B cell (primary cell): ENCODE results near the gene KCTD17. TPM values are rescaled to one million over a fixed set of nuclear protein-coding genes. Genes with fewer than 3 reads are reported as not detected.

Experiments
- ATAC-seq: fragments of 200-7000 bp; cut with Tn5 transposase; one replicate; pipeline ENCODE4 v1.10.0; 2021; ENCODE audit warnings: low read depth, mild to moderate bottlenecking, moderate number of reproducible peaks, moderate library complexity
- CTCF ChIA-PET: fragments of 350-600 bp; sonication (Branson Sonifier 250); formaldehyde crosslinking; loops from one replicate; lab custom pipeline; 2021; ENCODE audit warnings: antibody characterized with exemption, inconsistent platforms; lab: Charles Lee
- POLR2A ChIA-PET: fragments of 350-600 bp; sonication (Branson Sonifier 250); formaldehyde crosslinking; loops from one replicate; lab custom pipeline; 2021; ENCODE audit warnings: antibody characterized with exemption; lab: Charles Lee
- DNase-seq: peaks from one replicate; pipeline ENCODE4 v3.0.0; 2013
- H2AFZ ChIP-seq: 2 replicates; pipeline ENCODE4 v1.6.1; 2012; ENCODE audit warnings: mild to moderate bottlenecking, low read depth, low read length; ENCODE audit not compliant: insufficient read depth, poor library complexity, severe bottlenecking
- H3K27ac ChIP-seq, 2 donors: 1 replicate in 1 of 2; 2 replicates in 1 of 2; pipeline ENCODE4 v1.5.1; 2012 to 2013; ENCODE audit warnings: low read length in 2 of 2, mild to moderate bottlenecking in 2 of 2, moderate library complexity in 1 of 2
- H3K27me3 ChIP-seq, 4 experiments: fragments of 200-600 bp in 1 of 4; sonication (generic) in 1 of 4; replicated peaks in 1 of 4; 1 replicate in 2 of 4; 2 replicates in 2 of 4; pipeline versions ENCODE4 v1.6.1 to v1.7.0; 2013 to 2016; ENCODE audit warnings: low read length in 3 of 4, mild to moderate bottlenecking in 2 of 4, mixed read lengths in 1 of 4, moderate library complexity in 1 of 4; ENCODE audit not compliant: insufficient read depth in 4 of 4, control insufficient read depth in 3 of 4; ENCODE audit errors: control extremely low read depth in 1 of 4
- H3K36me3 ChIP-seq, 2 experiments: replicated peaks in 1 of 2; 1 replicate in 1 of 2; 2 replicates in 1 of 2; pipeline versions ENCODE4 v1.6.1 to v1.7.1; 2013; ENCODE audit warnings: low read length in 1 of 2; ENCODE audit not compliant: insufficient read depth in 2 of 2, control insufficient read depth in 1 of 2; ENCODE audit errors: control extremely low read depth in 1 of 2, extremely low read depth in 1 of 2
- H3K4me1 ChIP-seq, 2 donors: fragments of 200-600 bp in 1 of 2; sonication (generic) in 1 of 2; 1 replicate in 1 of 2; 2 replicates in 1 of 2; pipeline versions ENCODE4 v1.5.1 to v1.6.1; 2013 to 2017; ENCODE audit warnings: low read length in 2 of 2; ENCODE audit not compliant: control insufficient read depth in 2 of 2, insufficient read depth in 2 of 2
- H3K4me2 ChIP-seq: replicated peaks from 2 replicates; pipeline ENCODE3; 2012; ENCODE audit warnings: mild to moderate bottlenecking, low read depth, low read length; ENCODE audit not compliant: poor library complexity, severe bottlenecking
- H3K4me3 ChIP-seq, 5 experiments: fragments of 200-600 bp in 1 of 5; sonication (generic) in 1 of 5; 1 replicate in 3 of 5; 2 replicates in 2 of 5; pipeline versions ENCODE4 v1.5.1 to v1.7.0; 2011 to 2016; ENCODE audit warnings: low read length in 4 of 5, mild to moderate bottlenecking in 4 of 5, low read depth in 2 of 5, control low read depth in 1 of 5, moderate library complexity in 1 of 5; ENCODE audit not compliant: insufficient read depth in 1 of 5; ENCODE audit errors: control extremely low read depth in 1 of 5, extremely low read depth in 1 of 5
- H3K79me2 ChIP-seq: fragments of 200-600 bp; sonication (generic); one replicate; pipeline ENCODE4 v1.6.0; 2016; ENCODE audit warnings: low read length; ENCODE audit not compliant: control insufficient read depth, insufficient read depth
- H3K9ac ChIP-seq: fragments of 200-600 bp; sonication (generic); 2 replicates; pipeline ENCODE4 v1.6.1; 2017; ENCODE audit warnings: mild to moderate bottlenecking, low read length, moderate library complexity
- H3K9me3 ChIP-seq, 3 donors: one replicate each; pipeline versions ENCODE4 v1.6.1 to v1.7.1; 2013; ENCODE audit warnings: low read length in 2 of 3; ENCODE audit not compliant: control insufficient read depth in 2 of 3, insufficient read depth in 1 of 3; ENCODE audit errors: control extremely low read depth in 1 of 3
- H4K20me1 ChIP-seq: 2 replicates; pipeline ENCODE4 v1.6.0; 2012; ENCODE audit warnings: mild to moderate bottlenecking, low read length; ENCODE audit not compliant: insufficient read depth, control insufficient read depth, poor library complexity, severe bottlenecking
- H3K27ac Mint-ChIP-seq: one replicate; pipeline ENCODE4 v1.8.0; 2021; ENCODE audit warnings: mixed read lengths
- H3K27me3 Mint-ChIP-seq: one replicate; pipeline ENCODE4 v1.8.0; 2021; ENCODE audit warnings: mixed read lengths
- H3K4me1 Mint-ChIP-seq: one replicate; pipeline ENCODE4 v1.8.0; 2021; ENCODE audit warnings: mixed read lengths
- H3K4me3 Mint-ChIP-seq: one replicate; pipeline ENCODE4 v1.8.0; 2021; ENCODE audit warnings: mixed read lengths
- H3K9me3 Mint-ChIP-seq: one replicate; pipeline ENCODE4 v1.8.0; 2022; ENCODE audit warnings: mixed read lengths; ENCODE audit not compliant: insufficient read depth
- EZH2 ChIP-seq: IDR thresholded peaks from 2 replicates; pipeline ENCODE4 v1.6.1; 2012; ENCODE audit warnings: borderline replicate concordance, low read depth, mild to moderate bottlenecking, moderate library complexity, low read length; ENCODE audit not compliant: insufficient read depth, poor library complexity, severe bottlenecking
- WGBS: methylation state at CpG from one replicate; pipeline ENCODE4 v1.1.5; 2013; ENCODE audit warnings: missing lambda C conversion rate; ENCODE audit not compliant: insufficient coverage; 5-methylcytosine and 5-hydroxymethylcytosine counted together
- intact Hi-C: fragments of 100-400 bp; cut with micrococcal nuclease; formaldehyde crosslinking; loops from one replicate; pipeline ENCODE4 v1.10.0; 2022
- polyA plus RNA-seq: library from polyadenylated mRNA; depleted of rRNA; stranded (reverse); fragments of >200 nt; gene quantifications from 2 replicates; pipeline ENCODE4 v1.2.3, GENCODE V29; 2012
- total RNA-seq, 2 donors: library from RNA; stranded (reverse); fragments of 120-200 nt in 1 of 2; gene quantifications; 1 replicate in 1 of 2; 2 replicates in 1 of 2; pipeline versions ENCODE4 v1.2.3 to v1.2.4, GENCODE V29; 2013 to 2022
- TF ChIP-seq, protein P1 (sequence below): fragments of 200-600 bp; IDR thresholded peaks from one replicate; pipeline ENCODE4 v1.8.0; 2022; ENCODE audit warnings: antibody characterized with exemption, mild to moderate bottlenecking

KCTD17 gene
- total and polyA plus RNA-seq, 2 donors (not counting 1 experiment from before 2014, with no cell fraction given) = 29.0 to 41.3 TPM

DNA sequence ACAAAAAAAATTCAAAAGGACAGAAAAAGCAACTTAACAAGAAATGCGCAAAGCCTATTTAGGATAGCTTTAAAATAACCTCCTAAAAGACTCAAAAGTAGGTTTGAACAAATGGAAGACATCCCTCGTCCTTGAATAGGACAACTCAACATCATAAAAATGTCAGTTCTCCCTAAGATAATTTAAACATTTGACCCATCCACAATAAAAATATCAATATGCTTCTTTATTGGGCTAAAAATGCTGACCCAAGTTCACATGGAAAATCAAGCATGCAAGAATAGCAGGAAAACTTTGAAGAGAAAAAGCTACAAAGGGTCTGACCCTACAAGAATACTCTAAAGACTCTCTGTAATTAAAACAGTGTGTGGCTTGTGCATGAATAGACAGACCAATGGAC is 12.1 kb upstream of the KCTD17 start:
- Histone ChIP-seq H3K36me3 (no peaks in the 10 kb centered on the region), H3K9me3 (no peaks in the 10 kb centered on the region), H3K9ac (no peak overlapping the region), H3K4me1 (no peaks in the 10 kb centered on the region), H3K79me2 (no peaks in the 10 kb centered on the region), H4K20me1 (no peaks in the 10 kb centered on the region), H3K27ac (no peak overlapping the region), H2AFZ (no peak overlapping the region), H3K27me3 (peaks cover 0 to 11% (median 0%) of the 10 kb centered on the region in 4 experiments), H3K4me2 (no peak overlapping the region), H3K4me3 (no peak overlapping the region)
- ATAC-seq (no peak), DNase-seq (no peak)
- no CpG with 5 or more reads among the region's 2 CpGs for WGBS
- intact Hi-C loops = no loop called here
- TF ChIP-seq EZH2 = no peak
- TF ChIP-seq, protein P1, sequence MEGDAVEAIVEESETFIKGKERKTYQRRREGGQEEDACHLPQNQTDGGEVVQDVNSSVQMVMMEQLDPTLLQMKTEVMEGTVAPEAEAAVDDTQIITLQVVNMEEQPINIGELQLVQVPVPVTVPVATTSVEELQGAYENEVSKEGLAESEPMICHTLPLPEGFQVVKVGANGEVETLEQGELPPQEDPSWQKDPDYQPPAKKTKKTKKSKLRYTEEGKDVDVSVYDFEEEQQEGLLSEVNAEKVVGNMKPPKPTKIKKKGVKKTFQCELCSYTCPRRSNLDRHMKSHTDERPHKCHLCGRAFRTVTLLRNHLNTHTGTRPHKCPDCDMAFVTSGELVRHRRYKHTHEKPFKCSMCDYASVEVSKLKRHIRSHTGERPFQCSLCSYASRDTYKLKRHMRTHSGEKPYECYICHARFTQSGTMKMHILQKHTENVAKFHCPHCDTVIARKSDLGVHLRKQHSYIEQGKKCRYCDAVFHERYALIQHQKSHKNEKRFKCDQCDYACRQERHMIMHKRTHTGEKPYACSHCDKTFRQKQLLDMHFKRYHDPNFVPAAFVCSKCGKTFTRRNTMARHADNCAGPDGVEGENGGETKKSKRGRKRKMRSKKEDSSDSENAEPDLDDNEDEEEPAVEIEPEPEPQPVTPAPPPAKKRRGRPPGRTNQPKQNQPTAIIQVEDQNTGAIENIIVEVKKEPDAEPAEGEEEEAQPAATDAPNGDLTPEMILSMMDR = no peak
- H3K27me3 Mint-ChIP-seq = peaks cover 36% of the 10 kb centered on the region
- H3K4me1 Mint-ChIP-seq = peaks cover 3% of the 10 kb centered on the region
- CTCF ChIA-PET = interaction anchor here (1.6 to 1.9 kb wide), 2 partner anchors 17 to 280 kb away, joined by 3 to 4 read pairs; no protein-coding TSS in a partner anchor
- POLR2A ChIA-PET = no interaction called here
- H3K27ac Mint-ChIP-seq = no peak overlapping the region
- H3K9me3 Mint-ChIP-seq = no peaks in the 10 kb centered on the region
- H3K4me3 Mint-ChIP-seq = no peak overlapping the region

DNA sequence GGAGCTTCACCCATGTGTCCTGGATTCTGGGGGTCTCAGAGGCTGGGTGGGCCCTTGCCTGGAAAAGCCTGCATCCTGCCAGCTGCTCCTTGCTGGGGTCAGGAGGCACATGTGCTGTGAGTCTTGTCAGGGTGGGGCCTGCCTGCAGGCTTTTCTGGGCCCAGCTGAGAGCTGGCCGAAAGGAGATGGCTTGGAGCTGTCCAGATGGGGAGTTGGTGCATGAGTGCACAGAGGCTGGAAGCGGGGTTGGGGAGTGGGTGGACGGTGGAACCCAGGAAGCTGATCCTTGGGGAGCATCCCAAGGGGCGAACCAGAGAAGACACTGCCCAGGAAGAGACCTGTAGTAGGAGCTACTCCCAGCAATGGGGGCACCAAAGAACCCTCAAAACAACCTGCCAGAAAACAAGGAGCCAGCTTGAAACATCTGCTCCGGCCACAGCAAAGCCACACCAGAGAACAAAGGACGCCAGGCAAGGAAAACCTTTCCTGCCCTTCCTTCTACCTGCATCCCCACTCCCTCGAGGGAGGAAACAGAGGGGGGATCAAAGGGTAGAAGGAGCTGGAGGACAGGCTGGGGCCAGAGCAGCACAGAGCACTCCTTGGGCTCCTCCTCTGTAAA is 8.2 kb upstream of the KCTD17 start:
- peaks cover 15% of the 10 kb centered on the region for H3K4me1 Mint-ChIP-seq
- ATAC-seq = no peak
- CTCF ChIA-PET = interaction anchor here (0.6 to 2.2 kb wide), 12 partner anchors 8 to 524 kb away, joined by 3 to 10 read pairs (median 3); partner anchors contain the start of genes IL2RB and KCTD17

More for the DNA sequence above, 8.2 kb upstream of the KCTD17 start:
- Histone ChIP-seq H3K36me3 (no peaks in the 10 kb centered on the region), H3K79me2 (no peaks in the 10 kb centered on the region), H3K9ac (no peak overlapping the region), H3K27me3 (no peaks in the 10 kb centered on the region), H3K4me3 (no peak overlapping the region), H2AFZ (no peak overlapping the region), H3K27ac (no peak overlapping the region), H4K20me1 (no peaks in the 10 kb centered on the region), H3K9me3 (no peaks in the 10 kb centered on the region), H3K4me1 (peaks cover 9 to 14% of the 10 kb centered on the region in 2 donors), H3K4me2 (no peak overlapping the region)
- Mint-ChIP-seq H3K27ac (no peak overlapping the region), H3K4me3 (no peak overlapping the region), H3K27me3 (peaks cover 16% of the 10 kb centered on the region), H3K9me3 (no peaks in the 10 kb centered on the region)
- 96% methylated on average over 4 of the region's 7 CpGs for whole genome bisulfite sequencing
- DNase-seq = no peak
- TF ChIP-seq, protein P1 = no peak
- TF ChIP-seq EZH2 = no peak
- POLR2A ChIA-PET = interaction anchor here (0.6 kb wide), 1 partner anchor 512 kb away, joined by 9 read pairs; no protein-coding TSS in a partner anchor
- intact Hi-C loops = loop anchor here (5.0 to 10.0 kb wide), 2 partner anchors 189 to 496 kb away; no protein-coding TSS in a partner anchor
